HG03103 (cell line): ENCODE results near the gene PYDC2.
A peak's percentile ranks its signal among the peaks of the same experiment; 100 is the strongest.

Source experiments
- ATAC-seq: cut with Tn5 transposase; IDR thresholded peaks from one replicate; pipeline ENCODE4 v1.9.1; 2021; ENCODE audit warnings: low read depth; ENCODE audit not compliant: unreplicated experiment

PYDC2 gene

DNA sequence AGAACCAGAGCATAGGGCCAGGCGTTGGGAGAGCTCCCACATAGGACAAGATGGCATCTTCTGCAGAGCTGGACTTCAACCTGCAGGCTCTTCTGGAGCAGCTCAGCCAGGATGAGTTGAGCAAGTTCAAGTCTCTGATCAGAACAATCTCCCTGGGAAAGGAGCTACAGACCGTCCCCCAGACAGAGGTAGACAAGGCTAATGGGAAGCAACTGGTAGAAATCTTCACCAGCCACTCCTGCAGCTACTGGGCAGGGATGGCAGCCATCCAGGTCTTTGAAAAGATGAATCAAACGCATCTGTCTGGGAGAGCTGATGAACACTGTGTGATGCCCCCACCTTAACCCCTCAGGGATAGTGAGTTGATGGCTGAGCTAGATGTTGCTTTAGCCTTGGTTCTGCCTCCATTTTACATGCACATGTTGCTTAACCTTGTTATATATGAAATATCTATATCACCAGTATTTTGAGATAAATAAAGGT lies at the start of gene PYDC2:
TSS of gene PYDC2 (plus strand) at position 51 of the 483 bp plus-strand sequence. CDS start at position 51, 0 bp downstream.
- ATAC-seq = no peak

GRCh38 chr3:191412759-191413158 lies 48.2 kb upstream of the PYDC2 start:
- ATAC-seq = no peak

DNA sequence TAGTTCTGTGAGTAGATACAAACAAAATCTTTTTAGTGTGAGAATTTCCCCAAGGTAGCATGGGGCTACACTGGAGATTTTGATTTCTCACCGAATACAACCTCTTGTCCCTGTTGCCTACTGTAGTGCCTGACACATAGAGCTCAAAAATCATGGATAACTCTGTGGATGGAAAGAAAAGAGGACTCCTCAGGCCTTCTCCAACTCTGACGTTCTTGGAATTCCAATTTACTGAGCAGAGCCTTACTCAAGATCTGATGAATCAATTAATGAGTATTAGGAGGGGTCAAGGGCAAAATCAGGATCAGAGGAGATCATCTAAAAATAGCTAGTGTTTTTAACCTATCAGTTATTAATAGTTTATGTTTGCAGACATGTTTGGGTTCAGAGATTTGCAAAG lies 46.7 kb upstream of the PYDC2 start:
- ATAC-seq = no peak

GRCh38 chr3:191414732-191415131 lies 46.2 kb upstream of the PYDC2 start:
- no peak for ATAC-seq

DNA sequence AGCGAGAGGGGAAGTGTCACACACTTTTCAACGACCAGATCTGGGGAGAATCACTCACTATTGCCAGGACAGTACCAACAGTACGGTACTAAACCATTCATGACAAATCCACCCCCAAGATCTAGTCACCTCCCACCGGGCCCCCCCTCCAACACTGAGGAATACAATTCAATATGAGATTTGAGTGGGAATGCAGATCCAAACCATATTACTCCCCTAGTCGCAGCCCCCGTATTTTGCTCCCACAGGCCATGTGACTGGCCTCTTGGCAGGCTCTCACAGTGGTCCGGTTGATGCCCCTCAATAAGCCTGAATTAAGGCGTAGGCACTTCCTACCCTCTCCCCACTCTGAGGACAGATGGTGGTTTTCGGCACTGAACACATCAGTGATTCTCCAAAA lies 45.4 kb upstream of the PYDC2 start:
- no peak for ATAC-seq

DNA sequence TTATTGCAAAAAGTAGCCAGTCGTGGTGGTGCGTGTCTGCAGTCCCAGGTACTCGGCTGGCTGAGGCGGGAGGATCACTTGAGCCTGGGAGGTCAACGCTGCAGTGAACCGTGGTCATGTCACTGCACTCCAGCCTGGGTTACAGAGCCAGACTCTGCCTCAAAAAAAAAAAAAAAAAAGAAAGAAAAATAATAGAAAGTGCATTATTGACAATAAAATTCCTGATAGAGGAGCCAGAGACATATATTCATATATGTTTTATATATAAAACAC lies 43.6 kb upstream of the PYDC2 start:
- ATAC-seq = no peak

- no peak for ATAC-seq
Measured at GRCh38 chr3:191420771-191421170, 40.2 kb upstream of the PYDC2 start.

DNA sequence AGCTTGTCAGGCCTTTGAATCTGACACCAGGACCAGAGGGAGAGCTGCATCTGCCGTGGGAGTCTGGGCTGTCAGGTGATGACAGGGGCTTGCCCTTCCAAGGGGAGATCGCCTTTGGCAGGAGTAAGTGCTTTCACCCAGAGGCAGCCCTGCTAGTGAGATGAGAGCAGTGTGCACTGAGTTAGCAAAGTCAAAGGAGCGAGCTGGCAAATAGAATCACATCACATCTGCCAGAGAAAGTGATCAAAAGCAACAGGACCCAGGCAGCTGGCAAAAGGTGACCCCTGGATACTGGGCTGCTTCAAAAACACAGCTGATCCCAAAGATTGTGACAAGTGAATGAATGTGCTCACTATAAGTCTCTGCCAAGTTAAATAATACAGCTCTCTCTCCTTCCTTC lies 36.1 kb upstream of the PYDC2 start:
- ATAC-seq = no peak

GRCh38 chr3:191425322-191425734 lies 35.6 kb upstream of the PYDC2 start:
- no peak for ATAC-seq

DNA sequence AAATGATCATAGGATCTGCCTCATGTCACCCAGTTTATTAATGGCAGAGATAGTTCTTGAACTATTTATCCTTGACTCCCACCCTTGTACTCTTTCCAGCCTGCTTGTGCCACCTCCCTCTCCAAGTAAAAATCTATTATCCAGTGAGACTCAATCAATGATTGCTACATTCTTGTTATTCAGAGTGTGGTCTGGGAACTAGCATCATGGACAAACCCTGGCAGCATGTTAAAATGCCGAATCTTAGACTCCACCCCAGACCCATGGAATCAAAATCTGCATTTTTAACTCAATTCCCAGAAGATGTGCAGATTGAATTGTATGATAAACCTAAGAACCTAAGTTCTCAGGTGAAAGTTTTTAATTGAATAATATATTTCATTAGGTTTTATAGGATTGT lies 34.7 kb upstream of the PYDC2 start:
- no peak for ATAC-seq

DNA sequence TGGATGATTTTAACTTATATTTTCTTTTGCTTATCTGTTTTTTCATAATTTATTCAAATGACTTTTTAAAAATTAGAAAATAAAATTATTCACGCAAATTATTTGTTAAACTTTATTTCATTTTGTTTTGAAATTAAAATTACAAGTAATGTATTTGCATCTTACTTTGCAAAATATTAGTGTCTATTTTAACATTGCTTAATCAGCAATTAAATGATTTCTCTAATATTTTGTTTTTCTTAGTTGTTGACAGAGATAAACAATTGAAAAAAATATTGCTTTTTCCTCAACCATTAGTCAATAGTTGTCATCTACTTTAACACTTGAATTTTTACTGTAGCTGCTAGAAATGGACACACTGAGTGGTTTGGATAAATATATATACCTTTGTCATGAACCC lies 32.8 kb upstream of the PYDC2 start:
- no peak for ATAC-seq

DNA sequence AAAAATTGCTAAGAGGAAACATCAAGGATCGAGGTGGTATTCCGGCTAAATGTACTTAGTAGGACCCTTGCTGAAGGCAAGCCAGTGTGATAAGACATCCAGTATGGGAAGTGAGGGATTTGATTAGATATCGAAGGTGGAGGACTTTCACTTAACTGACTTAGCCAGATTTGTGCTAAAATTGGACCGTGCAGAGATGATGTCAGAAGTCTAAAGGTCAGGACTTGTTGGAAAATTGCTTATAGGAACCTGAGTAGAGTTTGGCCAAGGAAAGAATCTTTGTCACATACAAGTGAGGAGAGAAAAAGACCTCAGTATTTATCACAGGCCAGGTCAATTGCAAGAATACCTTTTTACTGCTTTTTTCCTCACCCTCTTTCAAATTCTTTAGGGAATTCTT lies 30.9 kb upstream of the PYDC2 start:
- ATAC-seq = no peak

GRCh38 chr3:191431160-191431822 lies 29.7 kb upstream of the PYDC2 start:
- no peak for ATAC-seq

DNA sequence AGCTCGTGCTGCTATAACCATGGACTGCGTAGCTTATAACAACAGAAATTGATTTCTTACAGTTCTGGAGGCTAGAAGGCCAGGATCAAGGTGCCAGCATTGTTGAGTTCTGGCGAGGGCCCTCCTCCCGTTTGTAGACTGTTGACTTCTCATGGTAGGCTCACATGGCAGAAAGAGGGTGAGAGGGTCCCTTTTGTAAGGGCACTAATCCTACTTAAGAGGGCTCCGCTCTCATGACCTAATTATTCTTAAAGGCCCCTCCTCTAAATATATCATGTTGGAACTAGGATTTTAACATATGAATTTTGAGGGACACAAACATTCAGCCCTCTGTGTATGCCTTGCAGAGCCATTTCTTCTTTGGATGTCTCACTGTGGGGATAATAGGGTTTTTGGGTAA lies 28.8 kb upstream of the PYDC2 start:
- ATAC-seq = no peak

GRCh38 chr3:191434024-191434423 lies 26.9 kb upstream of the PYDC2 start:
- no peak for ATAC-seq

DNA sequence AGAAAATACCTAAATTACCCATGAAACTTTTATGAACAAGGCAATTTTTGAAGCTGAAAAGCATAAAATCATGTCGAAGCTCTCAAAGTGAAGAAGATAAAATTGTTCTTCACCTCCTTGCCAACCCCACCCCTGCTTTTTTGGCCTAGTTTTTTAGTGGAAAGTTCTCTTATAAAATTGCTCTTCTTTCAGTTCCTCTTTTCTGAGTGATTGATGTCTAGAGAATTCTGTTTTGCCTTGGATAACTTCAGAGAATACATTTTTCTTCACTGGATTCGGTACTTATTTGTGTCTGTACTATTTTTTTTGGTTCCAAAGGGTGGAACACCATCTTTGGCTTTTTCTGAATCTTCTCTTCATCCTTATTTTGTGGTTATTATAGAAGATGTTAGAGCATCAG lies 25.0 kb upstream of the PYDC2 start:
- ATAC-seq = no peak

- no peak for ATAC-seq
Measured at GRCh38 chr3:191438150-191438814, 22.7 kb upstream of the PYDC2 start.

GRCh38 chr3:191440532-191440931 lies 20.4 kb upstream of the PYDC2 start:
- ATAC-seq = no peak

GRCh38 chr3:191441687-191442086 lies 19.3 kb upstream of the PYDC2 start:
- ATAC-seq = no peak

DNA sequence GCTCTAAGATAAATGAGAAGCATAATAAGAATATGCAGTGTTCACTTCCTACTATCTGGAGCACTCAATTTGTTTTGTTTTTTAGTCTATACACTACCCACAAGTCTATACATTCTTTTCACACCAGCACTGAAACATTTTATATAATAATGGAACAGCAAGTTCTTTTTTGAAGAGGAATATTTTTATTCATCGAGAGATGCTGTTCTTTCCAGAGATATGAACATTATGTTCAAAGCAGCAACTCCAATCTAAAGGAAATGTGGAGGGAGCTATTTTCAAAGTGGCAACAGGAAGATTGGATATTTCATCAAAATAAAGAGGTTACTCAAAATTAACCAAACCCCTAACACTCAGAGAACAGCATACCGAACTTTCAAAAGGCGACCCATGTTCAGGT lies 16.4 kb upstream of the PYDC2 start:
- no peak for ATAC-seq

GRCh38 chr3:191449256-191449655 lies 11.7 kb upstream of the PYDC2 start:
- ATAC-seq = no peak

DNA sequence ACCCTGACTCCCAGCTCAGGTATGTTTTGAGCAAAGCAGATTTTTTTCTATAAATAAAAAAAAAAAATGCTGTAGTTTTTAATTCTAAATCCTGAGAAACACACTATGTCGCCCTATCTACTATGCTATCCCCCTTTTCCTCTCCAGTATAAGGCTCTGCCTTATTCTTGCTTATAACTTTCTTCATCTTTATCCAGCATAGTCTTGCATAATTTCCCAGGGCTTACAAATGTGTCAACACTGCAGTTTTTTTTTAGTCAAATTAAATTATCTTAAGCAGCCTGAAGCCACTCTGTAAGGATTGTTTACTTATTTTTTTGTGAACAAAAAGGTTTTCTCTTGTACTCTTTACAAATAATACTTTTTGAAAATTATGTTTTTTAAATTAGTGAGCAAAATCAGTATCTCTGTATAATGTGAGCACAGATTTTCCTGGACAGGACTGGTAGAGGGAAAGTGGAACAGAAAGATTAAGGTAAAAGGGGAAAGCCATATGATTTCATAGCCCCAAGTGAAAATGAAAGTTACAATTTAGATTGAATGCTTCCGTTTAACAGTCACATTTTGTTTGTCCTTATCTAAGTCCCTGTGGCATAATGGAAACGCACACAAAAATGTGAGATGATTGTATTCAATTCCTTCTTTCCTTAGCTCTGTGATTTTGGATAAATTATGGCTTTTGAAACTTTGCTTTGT lies 5.6 kb upstream of the PYDC2 start:
- ATAC-seq = peak; percentile 47
